B cell (primary cell): ENCODE measurements around the gene BLOC1S5. TPM values are rescaled to one million over a fixed set of nuclear protein-coding genes. Genes with fewer than 3 reads are reported as not detected.

Source experiments
- ATAC-seq: fragments of 200-7000 bp; cut with Tn5 transposase; one replicate; pipeline ENCODE4 v1.10.0; 2021; ENCODE audit warnings: low read depth, mild to moderate bottlenecking, moderate number of reproducible peaks, moderate library complexity
- CTCF ChIA-PET: fragments of 350-600 bp; sonication (Branson Sonifier 250); formaldehyde crosslinking; loops from one replicate; lab custom pipeline; 2021; ENCODE audit warnings: antibody characterized with exemption, inconsistent platforms; lab: Charles Lee
- POLR2A ChIA-PET: fragments of 350-600 bp; sonication (Branson Sonifier 250); formaldehyde crosslinking; loops from one replicate; lab custom pipeline; 2021; ENCODE audit warnings: antibody characterized with exemption; lab: Charles Lee
- DNase-seq: peaks from one replicate; pipeline ENCODE4 v3.0.0; 2013
- H2AFZ ChIP-seq: 2 replicates; pipeline ENCODE4 v1.6.1; 2012; ENCODE audit warnings: mild to moderate bottlenecking, low read depth, low read length; ENCODE audit not compliant: insufficient read depth, poor library complexity, severe bottlenecking
- H3K27ac ChIP-seq, 2 donors: 1 replicate in 1 of 2; 2 replicates in 1 of 2; pipeline ENCODE4 v1.5.1; 2012 to 2013; ENCODE audit warnings: low read length in 2 of 2, mild to moderate bottlenecking in 2 of 2, moderate library complexity in 1 of 2
- H3K27me3 ChIP-seq, 4 experiments: fragments of 200-600 bp in 1 of 4; sonication (generic) in 1 of 4; replicated peaks in 1 of 4; 1 replicate in 2 of 4; 2 replicates in 2 of 4; pipeline versions ENCODE4 v1.6.1 to v1.7.0; 2013 to 2016; ENCODE audit warnings: low read length in 3 of 4, mild to moderate bottlenecking in 2 of 4, mixed read lengths in 1 of 4, moderate library complexity in 1 of 4; ENCODE audit not compliant: insufficient read depth in 4 of 4, control insufficient read depth in 3 of 4; ENCODE audit errors: control extremely low read depth in 1 of 4
- H3K36me3 ChIP-seq, 2 experiments: replicated peaks in 1 of 2; 1 replicate in 1 of 2; 2 replicates in 1 of 2; pipeline versions ENCODE4 v1.6.1 to v1.7.1; 2013; ENCODE audit warnings: low read length in 1 of 2; ENCODE audit not compliant: insufficient read depth in 2 of 2, control insufficient read depth in 1 of 2; ENCODE audit errors: control extremely low read depth in 1 of 2, extremely low read depth in 1 of 2
- H3K4me1 ChIP-seq, 2 donors: fragments of 200-600 bp in 1 of 2; sonication (generic) in 1 of 2; 1 replicate in 1 of 2; 2 replicates in 1 of 2; pipeline versions ENCODE4 v1.5.1 to v1.6.1; 2013 to 2017; ENCODE audit warnings: low read length in 2 of 2; ENCODE audit not compliant: control insufficient read depth in 2 of 2, insufficient read depth in 2 of 2
- H3K4me2 ChIP-seq: replicated peaks from 2 replicates; pipeline ENCODE3; 2012; ENCODE audit warnings: mild to moderate bottlenecking, low read depth, low read length; ENCODE audit not compliant: poor library complexity, severe bottlenecking
- H3K4me3 ChIP-seq, 5 experiments: fragments of 200-600 bp in 1 of 5; sonication (generic) in 1 of 5; 1 replicate in 3 of 5; 2 replicates in 2 of 5; pipeline versions ENCODE4 v1.5.1 to v1.7.0; 2011 to 2016; ENCODE audit warnings: low read length in 4 of 5, mild to moderate bottlenecking in 4 of 5, low read depth in 2 of 5, control low read depth in 1 of 5, moderate library complexity in 1 of 5; ENCODE audit not compliant: insufficient read depth in 1 of 5; ENCODE audit errors: control extremely low read depth in 1 of 5, extremely low read depth in 1 of 5
- H3K79me2 ChIP-seq: fragments of 200-600 bp; sonication (generic); one replicate; pipeline ENCODE4 v1.6.0; 2016; ENCODE audit warnings: low read length; ENCODE audit not compliant: control insufficient read depth, insufficient read depth
- H3K9ac ChIP-seq: fragments of 200-600 bp; sonication (generic); 2 replicates; pipeline ENCODE4 v1.6.1; 2017; ENCODE audit warnings: mild to moderate bottlenecking, low read length, moderate library complexity
- H3K9me3 ChIP-seq, 3 donors: one replicate each; pipeline versions ENCODE4 v1.6.1 to v1.7.1; 2013; ENCODE audit warnings: low read length in 2 of 3; ENCODE audit not compliant: control insufficient read depth in 2 of 3, insufficient read depth in 1 of 3; ENCODE audit errors: control extremely low read depth in 1 of 3
- H4K20me1 ChIP-seq: 2 replicates; pipeline ENCODE4 v1.6.0; 2012; ENCODE audit warnings: mild to moderate bottlenecking, low read length; ENCODE audit not compliant: insufficient read depth, control insufficient read depth, poor library complexity, severe bottlenecking
- H3K27ac Mint-ChIP-seq: one replicate; pipeline ENCODE4 v1.8.0; 2021; ENCODE audit warnings: mixed read lengths
- H3K27me3 Mint-ChIP-seq: one replicate; pipeline ENCODE4 v1.8.0; 2021; ENCODE audit warnings: mixed read lengths
- H3K4me1 Mint-ChIP-seq: one replicate; pipeline ENCODE4 v1.8.0; 2021; ENCODE audit warnings: mixed read lengths
- H3K4me3 Mint-ChIP-seq: one replicate; pipeline ENCODE4 v1.8.0; 2021; ENCODE audit warnings: mixed read lengths
- H3K9me3 Mint-ChIP-seq: one replicate; pipeline ENCODE4 v1.8.0; 2022; ENCODE audit warnings: mixed read lengths; ENCODE audit not compliant: insufficient read depth
- EZH2 ChIP-seq: IDR thresholded peaks from 2 replicates; pipeline ENCODE4 v1.6.1; 2012; ENCODE audit warnings: borderline replicate concordance, low read depth, mild to moderate bottlenecking, moderate library complexity, low read length; ENCODE audit not compliant: insufficient read depth, poor library complexity, severe bottlenecking
- WGBS: methylation state at CpG from one replicate; pipeline ENCODE4 v1.1.5; 2013; ENCODE audit warnings: missing lambda C conversion rate; ENCODE audit not compliant: insufficient coverage; 5-methylcytosine and 5-hydroxymethylcytosine counted together
- intact Hi-C: fragments of 100-400 bp; cut with micrococcal nuclease; formaldehyde crosslinking; loops from one replicate; pipeline ENCODE4 v1.10.0; 2022
- polyA plus RNA-seq: library from polyadenylated mRNA; depleted of rRNA; stranded (reverse); fragments of >200 nt; gene quantifications from 2 replicates; pipeline ENCODE4 v1.2.3, GENCODE V29; 2012
- total RNA-seq, 2 donors: library from RNA; stranded (reverse); fragments of 120-200 nt in 1 of 2; gene quantifications; 1 replicate in 1 of 2; 2 replicates in 1 of 2; pipeline versions ENCODE4 v1.2.3 to v1.2.4, GENCODE V29; 2013 to 2022
- TF ChIP-seq, protein P1 (sequence below): fragments of 200-600 bp; IDR thresholded peaks from one replicate; pipeline ENCODE4 v1.8.0; 2022; ENCODE audit warnings: antibody characterized with exemption, mild to moderate bottlenecking

The BLOC1S5 gene
- total and polyA plus RNA-seq, 2 donors (not counting 1 experiment from before 2014, with no cell fraction given): 5.2 to 18.8 TPM

GRCh38 chr6:7979831-7980230 is 84.4 kb downstream of the BLOC1S5 start:
- CTCF ChIA-PET: interaction anchor here (0.7 kb wide), 1 partner anchor 256 kb away, joined by 3 read pairs; no protein-coding TSS in a partner anchor
- Histone ChIP-seq H3K4me3 (no peak overlapping the region), H2AFZ (no peak overlapping the region), H3K9me3 (no peaks in the 10 kb centered on the region), H3K4me1 (peaks cover 27 to 31% of the 10 kb centered on the region in 2 donors), H3K9ac (no peak overlapping the region), H3K79me2 (no peaks in the 10 kb centered on the region), H4K20me1 (no peaks in the 10 kb centered on the region), H3K4me2 (no peak overlapping the region), H3K36me3 (no peaks in the 10 kb centered on the region), H3K27ac (no peak overlapping the region), H3K27me3 (peaks cover 0 to 22% (median 13%) of the 10 kb centered on the region in 4 experiments)
- Mint-ChIP-seq H3K9me3 (no peaks in the 10 kb centered on the region), H3K4me3 (no peak overlapping the region), H3K4me1 (peaks cover 29% of the 10 kb centered on the region), H3K27me3 (peaks cover 14% of the 10 kb centered on the region), H3K27ac (no peak overlapping the region)
- intact Hi-C loops: no loop called here
- DNase-seq (no peak), ATAC-seq (no peak)
- TF ChIP-seq, protein P1, sequence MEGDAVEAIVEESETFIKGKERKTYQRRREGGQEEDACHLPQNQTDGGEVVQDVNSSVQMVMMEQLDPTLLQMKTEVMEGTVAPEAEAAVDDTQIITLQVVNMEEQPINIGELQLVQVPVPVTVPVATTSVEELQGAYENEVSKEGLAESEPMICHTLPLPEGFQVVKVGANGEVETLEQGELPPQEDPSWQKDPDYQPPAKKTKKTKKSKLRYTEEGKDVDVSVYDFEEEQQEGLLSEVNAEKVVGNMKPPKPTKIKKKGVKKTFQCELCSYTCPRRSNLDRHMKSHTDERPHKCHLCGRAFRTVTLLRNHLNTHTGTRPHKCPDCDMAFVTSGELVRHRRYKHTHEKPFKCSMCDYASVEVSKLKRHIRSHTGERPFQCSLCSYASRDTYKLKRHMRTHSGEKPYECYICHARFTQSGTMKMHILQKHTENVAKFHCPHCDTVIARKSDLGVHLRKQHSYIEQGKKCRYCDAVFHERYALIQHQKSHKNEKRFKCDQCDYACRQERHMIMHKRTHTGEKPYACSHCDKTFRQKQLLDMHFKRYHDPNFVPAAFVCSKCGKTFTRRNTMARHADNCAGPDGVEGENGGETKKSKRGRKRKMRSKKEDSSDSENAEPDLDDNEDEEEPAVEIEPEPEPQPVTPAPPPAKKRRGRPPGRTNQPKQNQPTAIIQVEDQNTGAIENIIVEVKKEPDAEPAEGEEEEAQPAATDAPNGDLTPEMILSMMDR: no peak
- no peak for TF ChIP-seq EZH2
- POLR2A ChIA-PET: no interaction called here

GRCh38 chr6:7978736-7979135 is 85.5 kb downstream of the BLOC1S5 start:
- no peaks in the 10 kb centered on the region for H4K20me1 ChIP-seq
- ATAC-seq: peak; percentile 75
- ChIA-PET CTCF (no interaction called here), POLR2A (no interaction called here)
- Mint-ChIP-seq H3K9me3 (no peaks in the 10 kb centered on the region), H3K4me1 (peaks cover 31% of the 10 kb centered on the region), H3K27me3 (peaks cover 14% of the 10 kb centered on the region), H3K4me3 (peak overlapping the region; percentile 14), H3K27ac (peak overlapping the region; percentile 17)
- no peaks in the 10 kb centered on the region for H3K9me3 ChIP-seq
- no peak overlapping the region for H3K27ac ChIP-seq
- peak overlapping the region; percentile 46 for H3K4me2 ChIP-seq
- WGBS: no CpG with 5 or more reads among the region's 3 CpGs
- H3K27me3 ChIP-seq: peaks cover 0 to 23% (median 13%) of the 10 kb centered on the region in 4 experiments
- H3K4me3 ChIP-seq: peak overlapping the region in 1 of 5 experiments; percentile 8
- no peaks in the 10 kb centered on the region for H3K36me3 ChIP-seq
- no peak for TF ChIP-seq EZH2
- TF ChIP-seq, protein P1: no peak
- H2AFZ ChIP-seq: no peak overlapping the region
- peak; percentile 35 for DNase-seq
- H3K4me1 ChIP-seq: peaks cover 27 to 32% of the 10 kb centered on the region in 2 donors
- intact Hi-C loops: no loop called here
- no peaks in the 10 kb centered on the region for H3K79me2 ChIP-seq
- no peak overlapping the region for H3K9ac ChIP-seq
